HK-2 (cell line): ENCODE results near the gene PLCL1.
A peak's percentile ranks its signal among the peaks of the same experiment; 100 is the strongest.

Experiments used
- DNase-seq: peaks from one replicate; pipeline ENCODE4 v3.0.0-alpha.2; 2018; ENCODE audit not compliant: unreplicated experiment

PLCL1 gene

DNA sequence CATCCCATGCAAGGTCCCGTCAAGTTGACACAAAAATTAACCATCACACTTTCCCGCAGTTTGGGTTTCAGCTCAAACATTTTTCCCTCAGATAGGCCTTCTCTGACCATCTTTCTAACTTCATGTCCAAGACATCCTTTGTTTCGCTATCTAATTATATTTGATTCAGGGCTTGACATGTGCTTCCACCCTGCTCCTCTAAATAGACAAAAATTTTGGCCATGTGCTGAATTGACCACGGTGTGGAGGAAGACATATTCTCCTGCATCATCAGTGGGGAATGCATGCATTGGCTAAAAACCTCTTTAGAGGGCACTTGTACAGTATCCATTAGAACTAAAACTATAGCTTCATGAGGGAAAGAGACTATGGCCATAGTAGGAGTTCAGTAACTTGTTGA is 81.2 kb downstream of the PLCL1 start:
- DNase-seq = no peak

GRCh38 chr2:197888321-197888720 is 83.9 kb downstream of the PLCL1 start:
- DNase-seq = no peak

- DNase-seq = no peak
Measured at GRCh38 chr2:197889041-197889440, 84.6 kb downstream of the PLCL1 start.

- no peak for DNase-seq
Measured at GRCh38 chr2:197890168-197890567, 85.8 kb downstream of the PLCL1 start.

- no peak for DNase-seq
Measured at GRCh38 chr2:197891897-197892442, 87.6 kb downstream of the PLCL1 start.

- DNase-seq = no peak
Measured at GRCh38 chr2:197893403-197894177, 89.2 kb downstream of the PLCL1 start.

- DNase-seq = no peak
Measured at GRCh38 chr2:197894751-197895274, 90.4 kb downstream of the PLCL1 start.

GRCh38 chr2:197897960-197898678 is 93.7 kb downstream of the PLCL1 start:
- DNase-seq = no peak

DNA sequence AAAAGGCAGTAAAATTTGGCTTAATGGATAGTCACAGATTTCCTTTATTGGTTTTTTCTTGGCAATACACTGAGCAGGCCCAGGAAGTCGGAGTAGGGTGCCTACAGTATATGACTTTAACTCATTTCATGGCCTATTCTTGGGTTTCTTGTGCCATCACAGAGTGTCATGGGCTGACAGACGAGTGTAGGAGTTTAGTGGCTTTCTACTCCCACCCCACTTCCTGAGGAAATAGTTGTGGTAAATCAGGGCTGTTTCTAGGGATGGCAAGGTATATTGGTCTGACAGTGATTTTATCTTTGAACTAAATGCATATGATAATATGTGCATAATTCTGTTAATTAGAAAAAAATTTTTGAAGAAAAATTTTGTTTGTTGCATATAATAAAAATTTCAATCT is 100.1 kb downstream of the PLCL1 start:
- DNase-seq = no peak

DNA sequence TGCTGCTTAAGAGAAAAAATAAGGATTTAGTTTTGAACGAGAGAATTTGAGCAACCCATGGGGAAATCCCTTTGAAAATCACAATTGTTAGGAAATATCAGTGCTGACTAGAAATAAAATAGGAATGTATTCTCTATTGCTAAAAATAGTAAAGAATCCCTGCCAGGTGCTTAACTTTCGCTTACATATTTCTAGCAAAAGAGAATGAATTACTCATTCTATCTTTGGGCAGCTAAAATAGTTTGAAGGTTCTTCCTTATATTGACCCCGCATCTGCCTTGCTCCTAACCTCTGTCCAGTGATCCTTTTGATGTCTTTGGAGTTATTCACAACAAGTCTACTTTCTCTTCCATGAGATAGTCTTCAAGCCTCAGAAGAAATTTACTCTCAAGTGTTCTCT is 103.8 kb downstream of the PLCL1 start:
- no peak for DNase-seq

DNA sequence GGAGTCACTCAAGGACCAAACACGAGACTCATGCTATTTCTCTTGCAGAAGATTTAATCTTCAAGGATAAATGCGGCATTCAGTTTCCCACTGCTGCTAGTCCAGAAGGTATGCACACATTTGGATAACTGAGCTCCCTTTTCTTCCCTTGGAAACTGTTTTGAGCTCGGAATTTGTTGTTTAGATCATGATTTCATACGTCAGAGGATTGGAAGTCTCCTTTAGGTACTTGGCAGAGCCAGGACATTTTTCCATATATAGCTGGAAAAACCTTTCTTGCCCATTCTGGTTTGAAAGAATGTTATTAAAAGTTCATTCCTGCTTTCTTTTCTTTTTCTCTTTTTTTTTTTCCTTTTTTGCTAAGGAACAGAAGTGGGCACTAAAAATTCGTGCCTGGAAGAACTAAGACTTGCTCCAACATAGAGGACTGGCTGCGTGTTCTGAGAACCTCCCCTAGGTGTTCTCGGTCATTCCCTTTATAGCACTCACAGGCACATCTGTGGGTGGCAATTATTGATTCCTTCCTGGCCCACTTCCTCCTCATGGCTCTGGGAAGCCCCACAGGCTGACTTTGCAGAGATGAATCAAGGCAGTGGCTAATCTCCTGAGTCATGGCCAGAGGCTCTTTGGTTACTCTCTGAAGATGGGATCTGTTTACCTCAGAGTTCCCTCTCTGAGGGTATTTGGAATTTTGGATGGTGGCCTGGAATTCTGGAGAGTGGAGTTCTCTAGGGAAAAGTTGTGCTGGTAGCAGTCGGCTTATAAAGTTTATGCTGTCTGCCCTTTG is 104.8 kb downstream of the PLCL1 start:
- DNase-seq = peak; percentile 5

- no peak for DNase-seq
Measured at GRCh38 chr2:197911667-197912066, 107.3 kb downstream of the PLCL1 start.

DNA sequence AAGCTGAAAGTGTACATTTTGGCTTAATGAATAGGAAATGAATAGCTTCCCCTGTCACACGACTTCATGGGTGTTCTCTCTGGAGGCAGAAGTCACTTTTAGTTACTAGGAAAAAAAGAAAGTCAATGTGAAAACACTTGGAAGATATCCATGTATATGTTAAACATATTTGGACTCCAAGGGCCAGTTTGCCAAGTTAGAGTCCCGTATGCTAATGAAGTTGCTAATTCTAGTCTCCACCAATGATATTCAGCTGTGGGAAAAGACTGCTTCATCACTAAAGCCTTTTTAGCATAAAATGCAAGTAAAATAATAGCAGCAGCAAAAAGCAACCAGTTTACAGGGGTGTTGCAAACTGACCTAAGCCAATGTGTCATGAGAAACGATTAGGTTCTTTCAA is 108.7 kb downstream of the PLCL1 start:
- DNase-seq = no peak

- DNase-seq = no peak
Measured at GRCh38 chr2:197914778-197915177, 110.4 kb downstream of the PLCL1 start.

DNA sequence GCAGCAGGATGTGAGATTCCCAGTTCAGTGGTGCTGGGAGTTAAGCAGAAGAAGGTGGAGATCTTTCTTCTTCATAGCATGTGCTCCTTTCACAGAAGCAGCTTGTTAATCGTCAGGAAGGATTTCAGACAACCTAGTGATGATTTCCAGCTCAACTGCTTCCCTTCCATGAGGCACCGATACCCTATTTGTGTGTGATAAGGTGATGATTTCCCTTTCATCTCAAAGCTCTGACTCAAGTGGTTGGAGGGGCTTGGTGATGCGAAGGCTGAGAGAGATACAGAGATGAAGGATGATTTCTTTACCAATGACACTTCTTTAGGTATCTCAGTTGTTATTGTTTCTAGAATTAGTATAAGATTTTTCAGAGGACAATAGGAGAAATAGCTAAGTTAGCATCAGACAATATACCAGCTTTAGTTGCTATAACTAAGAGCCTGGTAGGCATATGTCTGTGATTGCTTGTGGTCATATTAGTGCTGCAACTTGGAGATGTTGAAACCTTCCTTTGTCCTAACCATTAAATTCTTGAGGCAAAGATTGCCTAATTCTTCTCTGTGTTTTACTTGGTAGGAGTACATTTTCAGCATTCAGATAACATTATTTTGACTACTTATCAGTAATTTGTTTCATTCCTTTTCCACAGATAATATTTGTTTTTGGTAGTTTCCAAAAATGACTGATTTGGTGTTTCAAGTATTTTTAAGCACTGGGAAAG is 111.3 kb downstream of the PLCL1 start:
- no peak for DNase-seq

DNA sequence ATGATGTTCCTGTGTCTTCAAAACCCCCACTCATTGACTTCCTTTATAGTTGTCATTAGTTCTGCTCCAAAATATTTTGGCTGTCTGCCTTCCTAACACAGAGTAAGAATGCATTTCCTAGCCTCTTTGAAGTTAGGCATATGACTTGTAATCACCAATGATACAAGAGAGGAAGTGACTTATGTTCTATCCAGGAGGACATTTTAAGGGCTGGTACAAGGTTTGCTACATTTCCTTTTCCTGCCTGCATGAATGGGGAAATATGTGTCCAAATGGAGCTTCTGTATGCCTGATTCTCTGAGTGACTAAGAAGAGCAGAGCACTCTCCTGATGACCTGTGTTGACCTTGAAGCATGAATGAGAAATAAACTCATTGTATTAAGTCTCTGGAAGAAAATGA is 115.1 kb downstream of the PLCL1 start:
- no peak for DNase-seq

- no peak for DNase-seq
Measured at GRCh38 chr2:197920088-197920487, 115.7 kb downstream of the PLCL1 start.

DNA sequence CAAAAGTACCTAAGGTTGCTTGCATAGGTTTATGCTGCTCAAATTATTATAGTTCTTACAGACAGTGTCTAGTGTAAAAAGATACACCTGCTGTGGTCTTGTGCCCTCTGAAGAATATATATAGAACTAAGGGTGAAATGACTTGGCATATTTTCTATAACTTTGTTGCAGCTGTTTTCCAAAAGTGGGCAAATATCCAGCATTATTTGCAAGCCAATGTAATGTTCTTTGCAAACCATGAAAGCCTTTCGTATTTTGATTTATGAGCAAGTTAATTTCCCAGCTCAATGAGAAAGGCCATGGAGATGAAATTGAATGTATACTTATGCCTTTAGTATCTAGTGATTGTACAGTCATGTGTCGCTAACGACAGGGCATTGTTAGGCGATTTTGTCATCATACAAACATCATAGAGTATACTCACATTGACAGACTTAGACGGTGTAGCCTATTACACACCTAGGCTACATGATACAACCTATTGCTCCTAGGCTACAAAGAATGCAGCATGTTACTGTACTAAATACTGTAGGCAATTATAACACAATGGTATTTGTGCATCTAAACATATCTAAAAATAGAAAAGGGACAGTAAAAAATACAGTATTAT is 116.3 kb downstream of the PLCL1 start:
- no peak for DNase-seq

DNA sequence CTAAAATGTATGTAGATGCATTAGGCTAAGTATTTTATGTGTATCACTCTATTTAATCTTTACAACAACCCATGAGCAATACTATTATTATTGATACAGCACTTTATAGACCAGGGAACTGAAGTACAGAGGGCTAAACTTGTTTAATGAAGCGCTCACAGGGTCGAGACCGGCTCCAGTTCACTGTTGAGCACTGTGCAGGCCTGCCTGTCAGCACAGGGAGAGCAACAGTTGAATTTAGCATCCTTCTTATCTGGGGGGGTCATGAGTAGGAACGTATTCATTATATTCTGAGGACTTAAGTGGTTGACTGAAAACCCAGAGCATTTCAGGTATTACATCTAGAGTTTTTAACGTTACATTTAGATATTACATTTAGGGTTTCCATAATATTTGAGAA is 120.1 kb downstream of the PLCL1 start:
- DNase-seq = no peak

- no peak for DNase-seq
Measured at GRCh38 chr2:197925204-197925603, 120.8 kb downstream of the PLCL1 start.

- no peak for DNase-seq
Measured at GRCh38 chr2:197925976-197926375, 121.6 kb downstream of the PLCL1 start.
